Stomach smooth muscle (tissue), 2 donors: ENCODE results near the gene CNTNAP5.

ENCODE experiments used
- H3K27ac ChIP-seq: one replicate; pipeline ENCODE4 v1.7.0; 2013; ENCODE audit warnings: mild to moderate bottlenecking, low read length, inconsistent platforms
- H3K27me3 ChIP-seq, 2 donors: one replicate each; pipeline ENCODE4 v1.7.0; 2013; ENCODE audit warnings: low read length in 2 of 2; ENCODE audit not compliant: insufficient read depth in 2 of 2, control insufficient read depth in 1 of 2
- H3K36me3 ChIP-seq, 2 donors: one replicate each; pipeline ENCODE4 v1.7.0; 2013; ENCODE audit warnings: low read length in 2 of 2; ENCODE audit not compliant: control insufficient read depth in 2 of 2, insufficient read depth in 2 of 2
- H3K4me1 ChIP-seq: one replicate; pipeline ENCODE4 v1.7.0; 2013; ENCODE audit warnings: low read length; ENCODE audit not compliant: control insufficient read depth, insufficient read depth
- H3K4me3 ChIP-seq, 2 donors: one replicate each; pipeline ENCODE4 v1.7.0; 2013; ENCODE audit warnings: low read length in 2 of 2
- H3K9ac ChIP-seq, 2 donors: one replicate each; pipeline ENCODE4 v1.7.0; 2013; ENCODE audit warnings: low read length in 2 of 2, mild to moderate bottlenecking in 1 of 2
- H3K9me3 ChIP-seq, 2 donors: one replicate each; pipeline ENCODE4 v1.7.0; 2013; ENCODE audit warnings: low read length in 2 of 2; ENCODE audit not compliant: control insufficient read depth in 2 of 2
- donor health status: healthy.
- donor health status: Pancreatic carcinoma.

The CNTNAP5 gene

GRCh38 chr2:124867247-124867646, 842.2 kb downstream of the CNTNAP5 start:
- H3K36me3 ChIP-seq = no peaks in the 10 kb centered on the region
- H3K27ac ChIP-seq = no peak overlapping the region
- H3K9ac ChIP-seq = no peak overlapping the region
- H3K4me1 ChIP-seq = no peaks in the 10 kb centered on the region
- H3K9me3 ChIP-seq = no peaks in the 10 kb centered on the region
- no peaks in the 10 kb centered on the region for H3K27me3 ChIP-seq
- no peak overlapping the region for H3K4me3 ChIP-seq

GRCh38 chr2:124874219-124874618, 849.1 kb downstream of the CNTNAP5 start:
- H3K27ac ChIP-seq = no peak overlapping the region
- no peak overlapping the region for H3K9ac ChIP-seq
- no peaks in the 10 kb centered on the region for H3K27me3 ChIP-seq
- no peaks in the 10 kb centered on the region for H3K36me3 ChIP-seq
- H3K4me3 ChIP-seq = no peak overlapping the region
- H3K9me3 ChIP-seq = no peaks in the 10 kb centered on the region
- H3K4me1 ChIP-seq = no peaks in the 10 kb centered on the region

- Histone ChIP-seq H3K9me3 (no peaks in the 10 kb centered on the region), H3K4me1 (no peaks in the 10 kb centered on the region), H3K27ac (no peak overlapping the region), H3K36me3 (no peaks in the 10 kb centered on the region), H3K27me3 (no peaks in the 10 kb centered on the region), H3K4me3 (no peak overlapping the region), H3K9ac (no peak overlapping the region)
Measured at GRCh38 chr2:124874676-124875075, 849.6 kb downstream of the CNTNAP5 start.

- no peaks in the 10 kb centered on the region for H3K4me1 ChIP-seq
- H3K9me3 ChIP-seq = no peaks in the 10 kb centered on the region
- H3K27ac ChIP-seq = no peak overlapping the region
- no peak overlapping the region for H3K4me3 ChIP-seq
- no peak overlapping the region for H3K9ac ChIP-seq
- no peaks in the 10 kb centered on the region for H3K27me3 ChIP-seq
- H3K36me3 ChIP-seq = no peaks in the 10 kb centered on the region
Measured at GRCh38 chr2:124875627-124876244, 850.6 kb downstream of the CNTNAP5 start.

- Histone ChIP-seq H3K27me3 (no peaks in the 10 kb centered on the region), H3K9ac (no peak overlapping the region), H3K36me3 (no peaks in the 10 kb centered on the region), H3K4me1 (no peaks in the 10 kb centered on the region), H3K4me3 (no peak overlapping the region), H3K27ac (no peak overlapping the region), H3K9me3 (no peaks in the 10 kb centered on the region)
Measured at GRCh38 chr2:124877141-124877577, 852.1 kb downstream of the CNTNAP5 start.

- Histone ChIP-seq H3K27me3 (no peaks in the 10 kb centered on the region), H3K4me1 (no peaks in the 10 kb centered on the region), H3K9me3 (no peaks in the 10 kb centered on the region), H3K27ac (no peak overlapping the region), H3K36me3 (no peaks in the 10 kb centered on the region), H3K4me3 (no peak overlapping the region), H3K9ac (no peak overlapping the region)
Measured at GRCh38 chr2:124879640-124880039, 854.6 kb downstream of the CNTNAP5 start.

- H3K9me3 ChIP-seq = no peaks in the 10 kb centered on the region
- no peak overlapping the region for H3K9ac ChIP-seq
- no peaks in the 10 kb centered on the region for H3K27me3 ChIP-seq
- H3K4me3 ChIP-seq = no peak overlapping the region
- H3K27ac ChIP-seq = no peak overlapping the region
- no peaks in the 10 kb centered on the region for H3K36me3 ChIP-seq
- H3K4me1 ChIP-seq = no peaks in the 10 kb centered on the region
Measured at GRCh38 chr2:124880995-124881394, 855.9 kb downstream of the CNTNAP5 start.

- Histone ChIP-seq H3K9ac (no peak overlapping the region), H3K9me3 (no peaks in the 10 kb centered on the region), H3K27me3 (no peaks in the 10 kb centered on the region), H3K4me1 (no peaks in the 10 kb centered on the region), H3K36me3 (no peaks in the 10 kb centered on the region), H3K4me3 (no peak overlapping the region), H3K27ac (no peak overlapping the region)
Measured at GRCh38 chr2:124882423-124882822, 857.3 kb downstream of the CNTNAP5 start.

- Histone ChIP-seq H3K4me3 (no peak overlapping the region), H3K27ac (no peak overlapping the region), H3K36me3 (no peaks in the 10 kb centered on the region), H3K4me1 (no peaks in the 10 kb centered on the region), H3K27me3 (no peaks in the 10 kb centered on the region), H3K9ac (no peak overlapping the region), H3K9me3 (no peaks in the 10 kb centered on the region)
Measured at GRCh38 chr2:124883595-124883994, 858.5 kb downstream of the CNTNAP5 start.

GRCh38 chr2:124884315-124884714, 859.2 kb downstream of the CNTNAP5 start:
- H3K9ac ChIP-seq = no peak overlapping the region
- H3K27ac ChIP-seq = no peak overlapping the region
- no peaks in the 10 kb centered on the region for H3K9me3 ChIP-seq
- H3K4me1 ChIP-seq = no peaks in the 10 kb centered on the region
- H3K4me3 ChIP-seq = no peak overlapping the region
- no peaks in the 10 kb centered on the region for H3K27me3 ChIP-seq
- no peaks in the 10 kb centered on the region for H3K36me3 ChIP-seq

GRCh38 chr2:124886216-124886615, 861.1 kb downstream of the CNTNAP5 start:
- Histone ChIP-seq H3K36me3 (no peaks in the 10 kb centered on the region), H3K27me3 (no peaks in the 10 kb centered on the region), H3K9ac (no peak overlapping the region), H3K4me1 (no peaks in the 10 kb centered on the region), H3K27ac (no peak overlapping the region), H3K9me3 (no peaks in the 10 kb centered on the region), H3K4me3 (no peak overlapping the region)
